Neural cell (in vitro differentiated cells): ENCODE measurements around the gene CFAP92. TPM values are rescaled to one million over a fixed set of nuclear protein-coding genes. Genes with fewer than 3 reads are reported as not detected.
A peak's percentile ranks its signal among the peaks of the same experiment; 100 is the strongest.

Experiments
- H2AFZ ChIP-seq: fragments of 200-600, 300-800 bp; sonication (generic), shearing (Covaris generic); 2 replicates; pipeline ENCODE4 v1.6.0; 2014; ENCODE audit warnings: low read depth, mild to moderate bottlenecking, antibody characterized with exemption, low read length, moderate library complexity
- H3F3A ChIP-seq: fragments of 200-600 bp; shearing (Covaris generic); 2 replicates; pipeline ENCODE4 v1.6.1; 2016; ENCODE audit warnings: mild to moderate bottlenecking, moderate library complexity, mixed read lengths, antibody characterized with exemption, low read length; ENCODE audit not compliant: insufficient read depth, poor library complexity, severe bottlenecking
- H3K27ac ChIP-seq: fragments of 200-600, 300-800 bp; sonication (generic), shearing (Covaris generic); 2 replicates; pipeline ENCODE4 v1.5.1; 2014; ENCODE audit warnings: mild to moderate bottlenecking, low read length, moderate library complexity
- H3K27me3 ChIP-seq: fragments of 300-800, 200-600 bp; sonication (generic), shearing (Covaris generic); 2 replicates; pipeline ENCODE4 v1.6.0; 2014; ENCODE audit warnings: mild to moderate bottlenecking, low read depth, low read length, moderate library complexity; ENCODE audit not compliant: insufficient read depth
- H3K36me3 ChIP-seq: fragments of 300-800, 200-600 bp; sonication (generic), shearing (Covaris generic); 2 replicates; pipeline ENCODE4 v1.5.1; 2014; ENCODE audit warnings: mild to moderate bottlenecking, antibody characterized with exemption, low read length, moderate library complexity; ENCODE audit not compliant: insufficient read depth
- H3K4me2 ChIP-seq: fragments of 300-800, 200-600 bp; sonication (generic), shearing (Covaris generic); 2 replicates; pipeline ENCODE4 v1.6.0; 2014; ENCODE audit warnings: mild to moderate bottlenecking, low read length
- H3K4me3 ChIP-seq: fragments of 300-800, 200-600 bp; sonication (generic), shearing (Covaris generic); 2 replicates; pipeline ENCODE4 v1.5.1; 2014; ENCODE audit warnings: mild to moderate bottlenecking, low read length, moderate library complexity
- H3K79me2 ChIP-seq: fragments of 200-600 bp; shearing (Covaris generic); replicated peaks from 2 replicates; pipeline ENCODE4 v1.6.0; 2014; ENCODE audit warnings: mild to moderate bottlenecking, low read length, moderate library complexity; ENCODE audit not compliant: insufficient read depth
- H3K9ac ChIP-seq: fragments of 300-800, 200-600 bp; sonication (generic), shearing (Covaris generic); 2 replicates; pipeline ENCODE4 v1.6.1; 2016; ENCODE audit warnings: mild to moderate bottlenecking, low read length, mixed read lengths
- H3K9me2 ChIP-seq: fragments of 200-600 bp; shearing (Covaris generic); 2 replicates; pipeline ENCODE4 v1.6.1; 2016; ENCODE audit warnings: mild to moderate bottlenecking, low read length, mixed read lengths; ENCODE audit not compliant: insufficient read depth
- H3K9me3 ChIP-seq: fragments of 200-600, 300-800 bp; sonication (generic), shearing (Covaris generic); 2 replicates; pipeline ENCODE4 v1.6.1; 2016; ENCODE audit warnings: mild to moderate bottlenecking, mixed run types, low read length, moderate library complexity, mixed read lengths
- H4K20me1 ChIP-seq: fragments of 200-600 bp; shearing (Covaris generic); 2 replicates; pipeline ENCODE4 v1.6.1; 2016; ENCODE audit warnings: mild to moderate bottlenecking, mixed run types; ENCODE audit not compliant: insufficient read depth
- EP300 ChIP-seq: fragments of 450-650 bp; conservative IDR thresholded peaks from 2 replicates; pipeline ENCODE4 v1.6.1; 2014; ENCODE audit warnings: antibody characterized with exemption, mild to moderate bottlenecking, moderate library complexity; ENCODE audit not compliant: poor library complexity, severe bottlenecking
- EZH2 ChIP-seq: fragments of 200-600, 300-800 bp; shearing (Covaris generic), sonication (generic); IDR thresholded peaks from 2 replicates; pipeline ENCODE4 v1.6.1; 2014; ENCODE audit warnings: antibody characterized with exemption, low read length, borderline replicate concordance, mild to moderate bottlenecking; ENCODE audit not compliant: insufficient read depth, poor library complexity, severe bottlenecking
- MXI1 ChIP-seq: fragments of 450-650 bp; conservative IDR thresholded peaks from 2 replicates; pipeline ENCODE4 v1.6.1; 2014; ENCODE audit warnings: antibody characterized with exemption, mild to moderate bottlenecking; ENCODE audit not compliant: poor library complexity, severe bottlenecking
- POLR2AphosphoS5 ChIP-seq: IDR thresholded peaks from 2 replicates; pipeline ENCODE4 v1.6.1; 2012
- RAD21 ChIP-seq: fragments of 450-650 bp; conservative IDR thresholded peaks from 2 replicates; pipeline ENCODE4 v1.6.1; 2014; ENCODE audit warnings: antibody characterized with exemption, mild to moderate bottlenecking, moderate library complexity
- SMC3 ChIP-seq: fragments of 450-650 bp; conservative IDR thresholded peaks from 2 replicates; pipeline ENCODE4 v1.6.1; 2014; ENCODE audit warnings: antibody characterized with exemption, mild to moderate bottlenecking, moderate library complexity; ENCODE audit not compliant: poor library complexity
- TAF1 ChIP-seq: IDR thresholded peaks from 2 replicates; pipeline ENCODE4 v1.6.1; 2012; ENCODE audit warnings: low read depth
- polyA plus RNA-seq: library from polyadenylated mRNA; depleted of rRNA; stranded (reverse); fragments of >200 nt; gene quantifications from 2 replicates; pipeline ENCODE4 v1.2.3, GENCODE V29; 2014
- TF ChIP-seq, protein P1 (sequence below): fragments of 450-650 bp; IDR thresholded peaks from 2 replicates; pipeline ENCODE4 v1.5.1; 2014; ENCODE audit warnings: antibody characterized with exemption, mild to moderate bottlenecking, moderate library complexity; ENCODE audit not compliant: poor library complexity, severe bottlenecking
- TF ChIP-seq, protein P2 (sequence below): IDR thresholded peaks from 2 replicates; pipeline ENCODE4 v1.6.1; 2012; ENCODE audit warnings: borderline replicate concordance

The CFAP92 gene
- polyA plus RNA-seq, 1 donor from 2014 or later: 0.69 TPM

DNA sequence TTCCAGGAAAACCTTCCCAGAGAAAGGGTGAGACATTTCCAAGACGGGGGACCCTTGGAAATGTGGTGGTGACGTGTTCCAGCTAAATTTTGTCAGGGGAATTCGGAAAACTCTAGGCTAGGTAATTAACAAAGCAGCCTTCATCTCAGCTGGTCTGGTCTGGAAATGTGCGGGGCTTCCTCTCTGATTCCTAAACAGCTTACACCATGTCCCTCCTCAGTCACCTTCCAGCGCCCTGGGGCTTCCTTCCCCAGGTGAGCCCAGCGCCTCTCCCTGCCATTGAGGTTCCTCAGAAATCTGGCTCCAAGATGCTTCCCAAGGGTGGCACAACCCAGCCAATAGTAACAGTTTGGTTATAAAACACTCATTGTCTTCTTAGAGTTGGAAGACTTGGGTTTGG lies 113.9 kb downstream of the CFAP92 start:
- no peaks in the 10 kb centered on the region for H3F3A ChIP-seq
- peak overlapping the region; percentile 84 for H3K27ac ChIP-seq
- H3K4me3 ChIP-seq: peak overlapping the region; percentile 71
- peaks cover 41% of the 10 kb centered on the region for H3K79me2 ChIP-seq
- no peaks in the 10 kb centered on the region for H3K9me3 ChIP-seq
- no peaks in the 10 kb centered on the region for H3K9me2 ChIP-seq
- no peaks in the 10 kb centered on the region for H3K36me3 ChIP-seq
- peak overlapping the region; percentile 94 for H3K4me2 ChIP-seq
- no peaks in the 10 kb centered on the region for H3K27me3 ChIP-seq
- peak overlapping the region; percentile 81 for H3K9ac ChIP-seq
- H4K20me1 ChIP-seq: no peaks in the 10 kb centered on the region
- no peak for TF ChIP-seq RAD21
- TF ChIP-seq EZH2: no peak
- no peak for TF ChIP-seq EP300
- TF ChIP-seq, protein P1, sequence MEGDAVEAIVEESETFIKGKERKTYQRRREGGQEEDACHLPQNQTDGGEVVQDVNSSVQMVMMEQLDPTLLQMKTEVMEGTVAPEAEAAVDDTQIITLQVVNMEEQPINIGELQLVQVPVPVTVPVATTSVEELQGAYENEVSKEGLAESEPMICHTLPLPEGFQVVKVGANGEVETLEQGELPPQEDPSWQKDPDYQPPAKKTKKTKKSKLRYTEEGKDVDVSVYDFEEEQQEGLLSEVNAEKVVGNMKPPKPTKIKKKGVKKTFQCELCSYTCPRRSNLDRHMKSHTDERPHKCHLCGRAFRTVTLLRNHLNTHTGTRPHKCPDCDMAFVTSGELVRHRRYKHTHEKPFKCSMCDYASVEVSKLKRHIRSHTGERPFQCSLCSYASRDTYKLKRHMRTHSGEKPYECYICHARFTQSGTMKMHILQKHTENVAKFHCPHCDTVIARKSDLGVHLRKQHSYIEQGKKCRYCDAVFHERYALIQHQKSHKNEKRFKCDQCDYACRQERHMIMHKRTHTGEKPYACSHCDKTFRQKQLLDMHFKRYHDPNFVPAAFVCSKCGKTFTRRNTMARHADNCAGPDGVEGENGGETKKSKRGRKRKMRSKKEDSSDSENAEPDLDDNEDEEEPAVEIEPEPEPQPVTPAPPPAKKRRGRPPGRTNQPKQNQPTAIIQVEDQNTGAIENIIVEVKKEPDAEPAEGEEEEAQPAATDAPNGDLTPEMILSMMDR: no peak
- TF ChIP-seq MXI1: no peak
- H2AFZ ChIP-seq: peak overlapping the region; percentile 30

DNA sequence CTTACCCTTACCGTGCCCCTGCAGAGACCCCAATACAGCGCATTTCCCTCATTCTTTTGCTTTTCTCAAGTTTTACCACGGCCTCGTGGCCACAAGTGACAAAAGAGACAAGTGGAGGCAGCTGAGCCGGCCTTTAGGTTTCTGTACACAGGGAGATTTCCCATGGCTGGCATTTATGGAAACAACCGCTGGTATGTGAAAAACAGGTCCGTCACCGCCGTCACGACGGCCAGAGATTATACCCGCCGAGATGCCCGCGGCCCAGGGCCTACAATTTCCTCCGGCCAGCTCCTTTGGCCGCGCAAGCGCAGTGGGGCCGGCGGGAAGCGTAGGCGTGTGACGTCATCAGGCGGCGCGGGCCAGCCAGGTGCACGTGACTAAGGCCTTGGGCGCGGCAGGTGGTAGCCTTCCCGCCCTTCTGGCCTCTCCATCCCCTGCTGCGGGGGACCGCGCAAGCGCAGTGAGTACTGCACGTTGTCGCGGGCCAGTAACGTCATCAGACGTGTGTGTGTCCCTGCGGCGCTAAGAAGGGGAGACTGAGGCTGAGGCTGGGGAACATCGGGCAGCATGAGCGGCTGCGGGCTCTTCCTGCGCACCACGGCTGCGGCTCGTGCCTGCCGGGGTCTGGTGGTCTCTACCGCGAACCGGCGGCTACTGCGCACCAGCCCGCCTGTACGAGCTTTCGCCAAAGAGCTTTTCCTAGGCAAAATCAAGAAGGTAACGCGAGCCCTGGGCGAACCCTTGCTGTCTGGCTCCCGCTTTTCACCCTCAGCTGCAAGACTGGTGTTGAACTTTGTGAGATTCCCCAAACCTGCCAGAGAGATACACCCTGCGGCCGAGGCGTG lies 114.5 kb downstream of the CFAP92 start, which contains the start of gene ACAD9:
Gene ACAD9 (plus strand): TSS at position 496 of the 845 bp plus-strand sequence. CDS start 72 bp downstream, at position 568.
- H3K27me3 ChIP-seq: no peaks in the 10 kb centered on the region
- peaks cover 37% of the 10 kb centered on the region for H3K79me2 ChIP-seq
- H3K9ac ChIP-seq: peak within 1 kb of the TSS; percentile 81
- TF ChIP-seq, protein P2, sequence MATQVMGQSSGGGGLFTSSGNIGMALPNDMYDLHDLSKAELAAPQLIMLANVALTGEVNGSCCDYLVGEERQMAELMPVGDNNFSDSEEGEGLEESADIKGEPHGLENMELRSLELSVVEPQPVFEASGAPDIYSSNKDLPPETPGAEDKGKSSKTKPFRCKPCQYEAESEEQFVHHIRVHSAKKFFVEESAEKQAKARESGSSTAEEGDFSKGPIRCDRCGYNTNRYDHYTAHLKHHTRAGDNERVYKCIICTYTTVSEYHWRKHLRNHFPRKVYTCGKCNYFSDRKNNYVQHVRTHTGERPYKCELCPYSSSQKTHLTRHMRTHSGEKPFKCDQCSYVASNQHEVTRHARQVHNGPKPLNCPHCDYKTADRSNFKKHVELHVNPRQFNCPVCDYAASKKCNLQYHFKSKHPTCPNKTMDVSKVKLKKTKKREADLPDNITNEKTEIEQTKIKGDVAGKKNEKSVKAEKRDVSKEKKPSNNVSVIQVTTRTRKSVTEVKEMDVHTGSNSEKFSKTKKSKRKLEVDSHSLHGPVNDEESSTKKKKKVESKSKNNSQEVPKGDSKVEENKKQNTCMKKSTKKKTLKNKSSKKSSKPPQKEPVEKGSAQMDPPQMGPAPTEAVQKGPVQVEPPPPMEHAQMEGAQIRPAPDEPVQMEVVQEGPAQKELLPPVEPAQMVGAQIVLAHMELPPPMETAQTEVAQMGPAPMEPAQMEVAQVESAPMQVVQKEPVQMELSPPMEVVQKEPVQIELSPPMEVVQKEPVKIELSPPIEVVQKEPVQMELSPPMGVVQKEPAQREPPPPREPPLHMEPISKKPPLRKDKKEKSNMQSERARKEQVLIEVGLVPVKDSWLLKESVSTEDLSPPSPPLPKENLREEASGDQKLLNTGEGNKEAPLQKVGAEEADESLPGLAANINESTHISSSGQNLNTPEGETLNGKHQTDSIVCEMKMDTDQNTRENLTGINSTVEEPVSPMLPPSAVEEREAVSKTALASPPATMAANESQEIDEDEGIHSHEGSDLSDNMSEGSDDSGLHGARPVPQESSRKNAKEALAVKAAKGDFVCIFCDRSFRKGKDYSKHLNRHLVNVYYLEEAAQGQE: peak; percentile 69
- peak; percentile 65 for TF ChIP-seq TAF1
- TF ChIP-seq POLR2AphosphoS5: peak; percentile 90
- TF ChIP-seq EZH2: no peak
- peak; percentile 61 for TF ChIP-seq SMC3
- TF ChIP-seq EP300: peak; percentile 85
- TF ChIP-seq, protein P1: no peak
- TF ChIP-seq MXI1: peak; percentile 93
- TF ChIP-seq RAD21: peak; percentile 54
- H4K20me1 ChIP-seq: no peaks in the 10 kb centered on the region
- peak within 1 kb of the TSS; percentile 71 for H3K4me3 ChIP-seq
- no peaks in the 10 kb centered on the region for H3K9me2 ChIP-seq
- peak within 1 kb of the TSS; percentile 84 for H3K27ac ChIP-seq
- H3K9me3 ChIP-seq: no peaks in the 10 kb centered on the region
- no peaks in the 10 kb centered on the region for H3F3A ChIP-seq
- H2AFZ ChIP-seq: peak within 1 kb of the TSS; percentile 67
- peak within 1 kb of the TSS; percentile 95 for H3K4me2 ChIP-seq
- no peaks in the 10 kb centered on the region for H3K36me3 ChIP-seq
